Lung (tissue), 12 donors: ENCODE measurements around the gene PGRMC1. TPM values are rescaled to one million over a fixed set of nuclear protein-coding genes. Genes with fewer than 3 reads are reported as not detected.

Experiments used
- ATAC-seq: fragments of 200-7000 bp; cut with Tn5 transposase; one replicate; pipeline ENCODE4 v1.9.1; 2020; ENCODE audit warnings: moderate number of reproducible peaks; ENCODE audit not compliant: insufficient read depth, low FRiP score
- DNase-seq, 3 donors: peaks; one replicate each; pipeline ENCODE4 v3.0.0-alpha.2; 2013 to 2017
- H3K27ac ChIP-seq, 2 donors: one replicate each; pipeline ENCODE4 v1.5.1; 2013; ENCODE audit warnings: mild to moderate bottlenecking in 2 of 2, moderate library complexity in 2 of 2, control low read depth in 1 of 2, inconsistent platforms in 1 of 2, low read depth in 1 of 2, low read length in 1 of 2
- H3K27me3 ChIP-seq, 3 donors: one replicate each; pipeline ENCODE4 v1.5.1; 2013; ENCODE audit warnings: low read length in 2 of 3; ENCODE audit not compliant: control insufficient read depth in 3 of 3, insufficient read depth in 3 of 3
- H3K36me3 ChIP-seq, 4 donors: one replicate each; pipeline ENCODE4 v1.5.1; 2013; ENCODE audit warnings: low read length in 4 of 4, mild to moderate bottlenecking in 1 of 4, moderate library complexity in 1 of 4; ENCODE audit not compliant: control insufficient read depth in 4 of 4, insufficient read depth in 4 of 4
- H3K4me1 ChIP-seq, 5 donors: one replicate each; pipeline ENCODE4 v1.5.1; 2013; ENCODE audit warnings: low read length in 5 of 5, mild to moderate bottlenecking in 2 of 5, moderate library complexity in 1 of 5; ENCODE audit not compliant: control insufficient read depth in 5 of 5, insufficient read depth in 5 of 5
- H3K4me3 ChIP-seq: one replicate; pipeline ENCODE4 v1.5.1; 2013; ENCODE audit warnings: mild to moderate bottlenecking, control low read depth, moderate library complexity
- H3K9ac ChIP-seq, 2 donors: one replicate each; pipeline ENCODE4 v1.5.1; 2013; ENCODE audit warnings: low read length in 2 of 2, control low read depth in 1 of 2; ENCODE audit not compliant: insufficient read depth in 1 of 2
- H3K9me3 ChIP-seq, 4 donors: one replicate each; pipeline ENCODE4 v1.5.1; 2013; ENCODE audit warnings: low read length in 3 of 4, mild to moderate bottlenecking in 1 of 4, moderate library complexity in 1 of 4; ENCODE audit not compliant: control insufficient read depth in 4 of 4, insufficient read depth in 3 of 4
- WGBS, 2 donors: extraction: QIAGEN DNeasy Blood & Tissue Kit; methylation state at CpG; one replicate each; pipeline ENCODE4 v1.1.7; 2013; 5-methylcytosine and 5-hydroxymethylcytosine counted together
- polyA plus RNA-seq, 2 donors: library from polyadenylated mRNA; stranded (reverse); fragments of 200-250 nt; gene quantifications; one replicate each; pipeline ENCODE4 v1.2.1, GENCODE V29; 2013
- total RNA-seq, 2 donors: library from RNA; depleted of rRNA in 1 of 2; stranded (reverse); fragments of >200 nt in 1 of 2; gene quantifications; one replicate each; pipeline ENCODE4 v1.2.1, GENCODE V29; 2014 to 2021
- TF ChIP-seq, protein P1 (sequence below): IDR thresholded peaks from 2 replicates; pipeline ENCODE4 v1.5.1; 2012; ENCODE audit warnings: mild to moderate bottlenecking; ENCODE audit errors: control extremely low read depth, extremely low read depth
- donor health status: control.
- donor health status: control.
- donor health status: Bipolar disorder and iron deficiency.
- donor health status: healthy.
- donor health status: DM: yes; HTN: yes; CAD: no.

Gene PGRMC1
- total and polyA plus RNA-seq, 4 donors, result 59.1 to 142 (median 79.0) TPM

DNA sequence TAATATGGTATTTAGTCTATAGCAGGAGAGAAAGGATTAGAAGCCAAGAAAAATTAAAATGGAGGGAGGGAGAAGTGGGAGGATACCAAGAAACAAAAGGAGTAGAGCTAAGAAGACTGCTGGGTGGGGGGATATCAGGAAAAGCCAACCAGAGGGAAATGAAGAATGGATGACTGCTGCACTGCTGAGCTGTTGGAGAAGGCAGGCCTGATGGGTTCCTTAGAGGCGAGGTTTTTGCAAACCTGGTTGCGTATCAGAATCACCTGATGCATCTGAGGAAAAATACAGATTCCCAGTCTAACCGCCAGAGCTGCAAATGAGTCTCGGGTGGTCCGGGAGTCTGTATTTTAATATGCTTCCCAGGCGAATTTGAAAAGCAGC lies 1.5 kb downstream of the PGRMC1 start:
- TF ChIP-seq, protein P1, sequence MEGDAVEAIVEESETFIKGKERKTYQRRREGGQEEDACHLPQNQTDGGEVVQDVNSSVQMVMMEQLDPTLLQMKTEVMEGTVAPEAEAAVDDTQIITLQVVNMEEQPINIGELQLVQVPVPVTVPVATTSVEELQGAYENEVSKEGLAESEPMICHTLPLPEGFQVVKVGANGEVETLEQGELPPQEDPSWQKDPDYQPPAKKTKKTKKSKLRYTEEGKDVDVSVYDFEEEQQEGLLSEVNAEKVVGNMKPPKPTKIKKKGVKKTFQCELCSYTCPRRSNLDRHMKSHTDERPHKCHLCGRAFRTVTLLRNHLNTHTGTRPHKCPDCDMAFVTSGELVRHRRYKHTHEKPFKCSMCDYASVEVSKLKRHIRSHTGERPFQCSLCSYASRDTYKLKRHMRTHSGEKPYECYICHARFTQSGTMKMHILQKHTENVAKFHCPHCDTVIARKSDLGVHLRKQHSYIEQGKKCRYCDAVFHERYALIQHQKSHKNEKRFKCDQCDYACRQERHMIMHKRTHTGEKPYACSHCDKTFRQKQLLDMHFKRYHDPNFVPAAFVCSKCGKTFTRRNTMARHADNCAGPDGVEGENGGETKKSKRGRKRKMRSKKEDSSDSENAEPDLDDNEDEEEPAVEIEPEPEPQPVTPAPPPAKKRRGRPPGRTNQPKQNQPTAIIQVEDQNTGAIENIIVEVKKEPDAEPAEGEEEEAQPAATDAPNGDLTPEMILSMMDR, result no peak
- Histone ChIP-seq H3K36me3 (peaks cover 0 to 3% (median 0%) of the 10 kb centered on the region in 4 donors), H3K4me3 (no peak overlapping the region), H3K27me3 (peaks cover 0 to 2% (median 0%) of the 10 kb centered on the region in 3 donors), H3K4me1 (peaks cover 0 to 12% (median 5%) of the 10 kb centered on the region in 5 donors), H3K27ac (no peak overlapping the region), H3K9ac (peak overlapping the region in 1 of 2 donors; percentile 75), H3K9me3 (peaks cover 0 to 2% (median 0%) of the 10 kb centered on the region in 4 donors)
- 67 to 77% methylated on average over 6 of the region's 6 CpGs for WGBS, 2 donors
- ATAC-seq (no peak), DNase-seq (peak in 2 of 3 donors; percentile 19 to 37)

DNA sequence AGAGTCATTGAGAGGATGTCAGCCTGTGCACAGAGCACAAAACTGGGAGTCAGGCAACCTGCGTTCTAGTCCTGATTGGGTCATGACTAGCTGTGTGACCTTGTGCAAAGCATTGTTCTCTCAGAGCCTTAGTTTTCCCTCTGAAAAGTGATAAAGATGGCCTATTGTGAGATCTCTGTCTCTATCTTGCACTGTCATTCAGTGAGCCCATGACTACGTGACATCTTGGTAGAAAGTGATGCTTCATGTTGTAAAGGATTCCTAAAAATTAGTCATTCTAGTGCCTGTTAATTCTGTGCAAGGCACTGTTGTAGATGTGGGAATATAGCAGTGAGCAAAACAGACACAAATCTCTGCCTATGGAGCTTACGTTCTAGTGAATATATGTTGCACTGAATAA lies 2.5 kb downstream of the PGRMC1 start:
- H3K4me1 ChIP-seq, result peaks cover 0 to 12% (median 5%) of the 10 kb centered on the region in 5 donors
- H3K27me3 ChIP-seq, result peaks cover 0 to 2% (median 0%) of the 10 kb centered on the region in 3 donors
- H3K4me3 ChIP-seq, result no peak overlapping the region
- no peak for ATAC-seq
- H3K9ac ChIP-seq, result no peak overlapping the region
- no peak for DNase-seq
- H3K27ac ChIP-seq, result no peak overlapping the region
- H3K9me3 ChIP-seq, result peaks cover 0 to 2% (median 0%) of the 10 kb centered on the region in 4 donors
- TF ChIP-seq, protein P1, result no peak
- peaks cover 0 to 8% (median 0%) of the 10 kb centered on the region in 4 donors for H3K36me3 ChIP-seq
- WGBS, 2 donors, result 75 to 87% methylated on average over 3 of the region's 3 CpGs

DNA sequence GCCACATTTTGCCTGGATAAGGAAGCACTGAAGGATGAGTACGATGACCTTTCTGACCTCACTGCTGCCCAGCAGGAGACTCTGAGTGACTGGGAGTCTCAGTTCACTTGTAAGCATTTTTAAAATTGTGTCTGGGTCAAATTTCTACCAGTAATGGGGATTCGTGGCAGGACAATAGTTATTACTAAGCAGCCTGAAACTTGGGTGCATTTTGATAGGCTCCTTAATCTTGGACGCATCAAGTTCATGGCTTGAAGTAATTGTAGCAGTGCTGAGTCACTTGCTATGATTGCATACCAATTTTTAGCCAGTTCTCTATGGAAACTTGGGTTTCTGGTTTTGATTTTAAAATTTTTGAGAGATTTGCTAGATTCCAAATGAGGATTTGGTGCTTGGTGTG lies 4.3 kb downstream of the PGRMC1 start:
- no peak for DNase-seq
- H3K9me3 ChIP-seq, result no peaks in the 10 kb centered on the region
- H3K4me1 ChIP-seq, result peaks cover 0 to 12% (median 5%) of the 10 kb centered on the region in 5 donors
- H3K27me3 ChIP-seq, result no peaks in the 10 kb centered on the region
- H3K4me3 ChIP-seq, result no peak overlapping the region
- peaks cover 0 to 11% (median 0%) of the 10 kb centered on the region in 4 donors for H3K36me3 ChIP-seq
- WGBS, 2 donors, result 69 to 95% methylated on average over 3 of the region's 3 CpGs
- H3K9ac ChIP-seq, result no peak overlapping the region
- TF ChIP-seq, protein P1, result no peak
- ATAC-seq, result no peak
- H3K27ac ChIP-seq, result no peak overlapping the region

DNA sequence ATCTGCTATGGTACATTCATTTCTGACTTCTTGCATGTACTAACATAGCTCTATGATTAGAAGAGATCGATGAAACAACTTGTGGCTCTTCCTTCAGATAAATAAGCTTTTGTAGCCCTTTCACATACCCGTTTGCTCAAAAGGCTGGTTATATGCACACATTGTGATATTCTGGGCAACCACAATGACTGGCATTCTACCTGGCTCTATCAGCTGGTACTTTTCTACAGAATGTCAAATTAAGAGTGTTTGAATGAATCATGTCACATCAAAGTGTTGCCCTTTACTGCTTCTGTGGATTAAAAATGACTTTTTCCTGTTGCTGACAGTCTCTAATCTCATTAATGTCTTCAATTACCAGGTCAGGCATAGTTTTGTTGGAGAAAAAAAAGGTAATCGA lies 11.6 kb downstream of the PGRMC1 start:
- Histone ChIP-seq H3K27ac (no peak overlapping the region), H3K4me1 (no peaks in the 10 kb centered on the region), H3K36me3 (peaks cover 0 to 11% (median 0%) of the 10 kb centered on the region in 4 donors), H3K9ac (no peak overlapping the region), H3K27me3 (peaks cover 0 to 4% (median 0%) of the 10 kb centered on the region in 3 donors), H3K4me3 (no peak overlapping the region), H3K9me3 (no peaks in the 10 kb centered on the region)
- TF ChIP-seq, protein P1, result no peak
- WGBS, 2 donors, result 77 to 89% methylated on average over 3 of the region's 3 CpGs
- ATAC-seq (no peak), DNase-seq (no peak)
